HG03196 (cell line): ENCODE data around the gene ELF5.

Experiments
- ATAC-seq: cut with Tn5 transposase; IDR thresholded peaks from one replicate; pipeline ENCODE4 v1.9.1; 2021; ENCODE audit not compliant: unreplicated experiment

The ELF5 gene

DNA sequence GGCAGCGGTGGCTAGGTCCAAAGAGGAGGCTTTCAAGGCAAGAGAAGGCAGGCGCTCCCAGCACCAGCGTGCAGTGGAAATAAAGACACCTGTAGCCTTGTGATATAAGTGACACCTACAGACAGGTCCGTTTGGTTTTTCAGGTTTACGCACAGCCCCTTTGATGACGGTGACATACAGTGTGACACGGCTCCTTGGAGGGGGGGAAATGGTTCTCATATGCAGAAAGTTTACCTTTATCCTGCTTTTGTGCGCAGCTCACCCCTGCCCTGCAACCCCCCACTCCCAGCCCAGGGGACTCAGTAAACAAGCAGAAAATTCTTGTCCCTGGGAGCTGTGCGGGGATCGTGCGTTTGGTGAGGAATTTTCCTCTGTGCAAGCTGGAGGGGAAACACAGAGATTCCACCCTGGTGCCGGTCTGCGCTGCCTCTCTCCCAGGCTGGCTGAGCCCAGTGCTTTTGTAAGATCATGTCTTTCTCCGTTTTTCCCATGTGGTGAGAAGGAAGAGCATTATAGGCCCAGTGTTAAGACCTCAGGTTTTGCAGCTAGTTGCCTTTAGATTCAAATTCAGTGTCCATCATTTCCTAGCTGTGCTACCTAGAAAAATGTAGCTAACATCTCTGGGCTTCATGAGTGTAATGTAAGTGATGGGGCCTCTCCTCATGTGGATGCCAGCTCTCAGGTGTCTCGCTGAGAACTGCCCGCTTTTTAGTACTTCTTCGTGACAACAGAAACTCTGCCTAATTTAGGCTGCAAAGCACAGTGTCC, at the start of gene ELF5:
TSS of gene ELF5 (minus strand) at position 113 of the 768 bp plus-strand sequence. CDS start 8,045 bp downstream, outside the sequence.
- ATAC-seq = no peak

- ATAC-seq = no peak
Measured at GRCh38 chr11:34562976-34563375, 49.4 kb upstream of the ELF5 start.

GRCh38 chr11:34560511-34560910, 46.9 kb upstream of the ELF5 start:
- no peak for ATAC-seq

DNA sequence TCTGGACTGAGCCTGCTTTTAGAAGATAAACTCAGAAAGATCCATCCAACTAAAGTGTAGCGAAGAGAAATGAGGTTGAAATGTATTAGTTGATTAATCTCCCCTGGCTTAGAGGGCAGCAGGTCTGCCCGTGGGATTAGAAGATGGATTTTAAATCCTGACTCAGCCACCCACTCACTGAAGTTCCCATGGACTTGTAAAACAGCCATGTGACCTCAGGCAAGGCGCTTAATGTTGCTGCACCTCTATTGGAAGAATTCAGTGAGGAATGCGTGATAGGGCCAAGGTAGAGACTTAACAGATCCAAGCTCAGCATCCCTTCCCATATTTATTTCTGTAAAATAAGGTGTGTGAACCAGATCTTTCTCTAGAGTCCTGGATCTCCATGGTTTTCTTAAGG, 45.1 kb upstream of the ELF5 start:
- ATAC-seq = no peak

- no peak for ATAC-seq
Measured at GRCh38 chr11:34558211-34558610, 44.6 kb upstream of the ELF5 start.

- no peak for ATAC-seq
Measured at GRCh38 chr11:34552270-34552669, 38.7 kb upstream of the ELF5 start.

DNA sequence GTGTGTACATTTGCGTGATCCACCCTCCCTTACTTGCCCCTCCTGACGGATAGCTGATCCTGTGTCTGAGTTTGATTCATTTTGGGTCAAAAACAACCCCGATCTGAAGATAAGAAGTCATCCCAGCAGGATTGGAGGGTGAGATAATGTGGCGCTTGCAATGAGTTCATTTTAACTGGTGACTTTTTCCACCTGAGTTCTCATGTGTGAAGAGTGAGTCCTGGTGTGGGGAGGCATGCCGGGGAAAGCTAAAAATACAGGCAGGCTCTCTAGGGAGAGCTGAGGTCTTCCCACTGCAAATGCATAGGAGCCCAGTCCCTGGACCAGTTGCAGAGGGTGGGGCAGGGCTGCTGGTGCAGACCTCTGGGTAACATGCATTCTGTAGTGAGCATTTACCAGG, 35.7 kb upstream of the ELF5 start:
- no peak for ATAC-seq

DNA sequence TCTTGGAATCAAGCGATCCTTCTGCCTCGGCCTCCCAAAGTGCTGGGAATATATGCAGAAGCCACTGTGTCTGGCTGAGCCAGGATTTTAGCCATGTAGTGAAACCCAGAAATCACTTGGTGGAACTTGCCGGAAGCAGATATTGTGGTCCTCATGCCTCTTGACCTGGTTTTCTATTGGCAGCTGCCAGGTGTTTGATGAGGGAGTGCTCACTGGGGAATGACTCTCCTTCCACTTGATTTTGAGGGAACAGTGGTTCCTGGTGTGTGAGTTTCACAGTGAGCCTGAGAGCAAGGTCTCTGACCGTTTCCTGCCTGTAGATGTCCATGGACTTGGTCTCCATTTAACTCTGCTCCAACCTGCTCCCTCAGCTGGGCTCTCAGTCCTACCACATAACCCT, 34.7 kb upstream of the ELF5 start:
- no peak for ATAC-seq

DNA sequence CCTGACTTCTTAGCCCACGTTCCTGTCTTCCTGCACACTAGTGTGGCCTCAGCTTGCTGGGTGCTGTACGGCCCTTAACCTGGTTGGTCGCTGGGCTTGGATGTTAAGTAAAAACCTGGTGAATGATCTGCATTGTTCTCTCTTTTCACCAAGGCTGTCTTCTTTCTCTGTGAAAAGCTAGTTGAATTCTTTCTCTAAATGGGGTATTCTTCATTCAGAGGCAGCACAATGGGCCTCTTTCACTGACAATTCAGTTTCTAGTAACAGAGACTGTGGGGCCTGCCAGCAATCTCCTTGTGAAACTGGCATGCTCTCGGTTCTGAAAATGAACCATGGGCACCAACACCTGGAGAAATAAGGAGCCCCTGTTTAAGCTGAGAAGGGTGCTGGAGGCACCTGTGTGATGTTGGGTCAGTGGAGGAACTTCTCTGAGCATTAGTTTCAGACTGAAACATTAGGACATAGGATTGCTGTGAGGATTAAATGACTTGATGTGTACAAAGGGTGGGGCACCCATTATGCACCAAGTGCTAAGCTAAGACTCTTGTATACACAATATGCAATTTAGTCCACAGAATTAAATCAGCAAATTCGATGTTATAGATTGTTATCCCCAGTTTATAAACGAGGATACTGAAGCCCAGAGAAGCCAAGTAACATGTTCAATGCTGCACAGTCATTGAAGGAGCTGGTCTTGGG, 33.1 kb upstream of the ELF5 start:
- ATAC-seq = no peak

- no peak for ATAC-seq
Measured at GRCh38 chr11:34542089-34542488, 28.5 kb upstream of the ELF5 start.

DNA sequence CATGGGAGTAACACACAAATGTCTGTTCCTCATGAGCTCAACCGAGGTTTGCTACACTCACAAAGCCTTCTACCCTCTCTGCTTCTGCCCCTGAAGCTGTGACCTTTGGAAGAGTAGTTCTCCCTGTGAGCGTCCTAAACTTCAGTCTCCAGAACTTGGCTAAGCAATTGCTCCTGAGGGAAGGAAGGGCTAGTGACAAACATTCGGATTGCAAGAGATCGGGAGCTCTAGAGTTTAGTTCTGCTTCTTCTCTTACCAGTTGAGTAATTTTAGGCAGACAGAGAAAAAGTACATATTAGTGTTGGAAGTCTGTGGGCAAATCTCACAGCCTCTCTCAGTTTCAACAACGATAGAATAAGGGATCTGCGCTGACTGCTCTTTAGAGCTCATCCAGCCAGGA, 27.3 kb upstream of the ELF5 start:
- no peak for ATAC-seq

DNA sequence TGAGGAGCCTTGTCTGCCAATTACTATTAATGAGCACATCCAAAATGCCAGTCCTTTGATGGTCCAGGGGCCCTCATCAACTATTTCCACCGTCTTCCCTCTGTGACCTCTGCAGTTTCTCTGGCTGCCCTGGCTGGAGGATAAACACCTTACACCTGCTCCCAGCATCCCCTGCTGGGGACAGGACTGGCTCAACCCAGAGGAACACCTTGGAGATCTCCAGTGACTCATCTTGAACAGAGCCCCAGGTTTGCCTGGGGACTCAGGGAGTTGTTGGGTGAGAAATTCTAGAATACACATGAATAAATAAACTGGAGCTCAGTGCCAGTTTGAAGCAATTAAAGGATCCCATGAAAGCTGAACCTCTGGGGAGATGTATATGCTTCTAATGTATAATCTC, 24.0 kb upstream of the ELF5 start:
- no peak for ATAC-seq

- ATAC-seq = no peak
Measured at GRCh38 chr11:34536056-34536455, 22.5 kb upstream of the ELF5 start.

- ATAC-seq = no peak
Measured at GRCh38 chr11:34534826-34535225, 21.2 kb upstream of the ELF5 start.

DNA sequence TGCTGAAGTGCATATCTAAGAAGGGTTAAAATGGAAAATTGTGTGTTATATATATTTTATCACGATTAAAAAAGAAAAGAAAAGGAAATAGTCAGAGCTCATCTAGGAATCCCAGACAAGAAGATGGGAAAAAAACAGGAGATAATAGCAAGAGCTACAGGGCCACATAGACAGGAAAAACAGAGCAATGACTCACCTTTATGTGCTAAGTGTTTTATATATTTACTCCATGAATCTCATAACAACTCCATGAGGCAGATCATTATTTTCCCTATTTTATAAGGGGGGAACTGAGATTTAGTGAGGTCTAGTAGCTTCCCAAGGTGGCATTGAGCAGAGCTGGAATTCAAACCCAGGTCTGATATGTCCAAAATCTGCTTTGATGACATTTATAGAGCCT, 18.1 kb upstream of the ELF5 start:
- no peak for ATAC-seq

DNA sequence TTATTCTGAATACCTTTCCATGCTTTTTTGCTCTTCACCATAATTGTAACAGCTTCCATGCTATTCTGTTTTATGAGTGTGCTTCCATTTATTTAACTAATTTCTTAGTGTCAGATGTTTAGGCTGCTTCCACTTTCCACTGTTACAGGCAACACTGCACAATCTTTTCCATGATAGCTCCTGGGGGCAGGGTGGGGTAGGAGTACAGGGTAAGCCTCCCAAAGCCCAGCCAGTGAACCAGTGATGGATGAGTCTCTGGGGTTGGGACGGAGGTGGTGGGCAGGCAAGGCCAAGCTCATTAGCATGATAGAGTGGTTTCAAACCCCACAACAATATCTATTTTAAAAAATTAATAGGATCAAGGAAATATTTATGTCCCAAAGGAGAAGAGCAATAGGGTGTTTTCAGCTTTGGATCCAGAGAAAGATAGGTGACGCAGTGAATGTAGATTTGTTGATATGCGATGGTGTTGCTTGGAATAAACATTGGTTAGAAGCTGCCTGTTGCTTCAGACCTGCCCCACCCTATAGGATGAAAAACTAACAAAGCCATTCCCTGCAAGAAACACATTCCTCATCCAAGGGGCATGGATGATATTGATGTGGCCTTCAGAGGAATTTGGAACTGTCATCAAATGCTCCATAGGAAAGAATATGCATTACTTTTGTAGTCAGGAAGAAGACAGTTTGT, 17.1 kb upstream of the ELF5 start:
- ATAC-seq = no peak

DNA sequence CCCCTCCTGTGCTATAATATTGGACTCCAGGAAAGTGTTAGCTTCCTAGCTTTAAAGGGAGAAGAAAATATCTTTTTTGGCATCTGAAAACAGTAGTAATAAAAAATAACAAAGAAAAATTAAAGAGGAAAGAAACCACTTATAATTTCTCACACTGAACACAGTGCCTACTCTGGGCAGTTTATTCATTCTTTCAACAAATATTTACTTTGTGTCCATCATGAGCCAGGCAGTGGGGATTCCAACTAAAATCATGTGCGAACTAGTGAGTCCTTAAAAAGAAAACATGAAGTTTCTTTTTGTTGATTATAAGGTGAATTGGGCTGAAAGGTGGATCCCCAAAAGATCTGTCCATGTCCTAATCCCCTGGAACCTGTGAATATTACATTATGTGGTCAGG, 16.0 kb upstream of the ELF5 start:
- ATAC-seq = no peak

- ATAC-seq = no peak
Measured at GRCh38 chr11:34528072-34528471, 14.5 kb upstream of the ELF5 start.

DNA sequence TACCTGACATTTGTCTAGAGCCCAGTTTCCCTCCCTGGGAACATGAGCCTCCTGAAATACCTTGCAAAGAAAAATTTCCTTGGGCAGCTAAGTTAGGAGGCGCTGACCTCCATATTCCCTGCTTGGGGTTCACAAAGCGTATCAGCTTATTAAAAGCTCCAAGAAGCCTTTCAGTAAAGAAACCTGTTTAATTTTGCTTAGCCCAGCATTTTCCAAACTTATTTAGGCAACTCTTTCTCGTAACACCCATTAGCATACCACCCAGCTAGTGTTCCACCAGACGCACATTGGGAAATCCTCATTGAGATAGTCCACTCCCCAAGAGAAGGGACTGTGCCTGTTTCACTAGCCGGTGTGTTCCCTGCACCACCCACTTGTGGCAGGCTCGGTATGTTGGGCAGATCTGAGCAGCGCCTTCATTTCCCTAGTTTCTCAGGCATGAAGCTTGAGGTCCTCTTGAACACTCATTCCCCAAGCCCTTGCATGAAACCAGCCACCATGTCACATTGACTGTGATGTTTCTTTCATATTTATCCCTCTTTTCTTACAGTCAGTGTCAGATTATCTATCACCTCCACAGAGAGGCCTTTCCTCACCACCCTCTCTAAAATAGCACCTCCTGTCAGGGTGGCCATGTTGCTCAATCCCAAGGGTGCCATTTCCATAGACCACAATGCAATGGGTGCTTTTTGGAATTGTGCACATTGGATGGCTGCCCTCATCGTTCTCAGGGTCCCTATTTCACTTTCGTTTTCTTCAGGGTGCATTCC, 12.5 kb upstream of the ELF5 start:
- ATAC-seq = no peak

- ATAC-seq = no peak
Measured at GRCh38 chr11:34525098-34525497, 11.5 kb upstream of the ELF5 start.

- ATAC-seq = no peak
Measured at GRCh38 chr11:34524696-34525095, 11.1 kb upstream of the ELF5 start.
